GM19452 (cell line): ENCODE measurements around the gene HS1BP3.

ENCODE experiments used
- ATAC-seq: cut with Tn5 transposase; IDR thresholded peaks from one replicate; pipeline ENCODE4 v1.9.1; 2021; ENCODE audit not compliant: unreplicated experiment

Gene HS1BP3

DNA sequence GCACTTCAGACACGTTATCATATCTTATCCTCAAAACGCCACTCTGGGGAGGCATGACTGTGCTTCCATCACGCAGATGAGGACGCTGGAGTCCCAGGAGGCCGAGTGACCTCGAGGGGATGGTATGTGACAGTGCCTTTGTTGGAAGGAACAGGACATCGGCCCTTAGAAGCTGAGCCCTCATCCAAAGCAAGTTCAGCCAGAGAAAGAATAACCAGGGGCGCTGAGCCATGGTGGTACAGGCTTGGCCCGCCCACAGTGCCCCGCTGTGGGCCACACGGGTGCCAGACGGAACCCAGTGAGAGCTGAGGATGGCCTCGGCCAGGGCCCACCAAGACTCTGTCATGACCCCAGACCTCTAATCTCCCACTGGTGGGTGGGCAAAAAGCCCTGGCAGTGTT, 31.3 kb downstream of the HS1BP3 start:
- no peak for ATAC-seq

DNA sequence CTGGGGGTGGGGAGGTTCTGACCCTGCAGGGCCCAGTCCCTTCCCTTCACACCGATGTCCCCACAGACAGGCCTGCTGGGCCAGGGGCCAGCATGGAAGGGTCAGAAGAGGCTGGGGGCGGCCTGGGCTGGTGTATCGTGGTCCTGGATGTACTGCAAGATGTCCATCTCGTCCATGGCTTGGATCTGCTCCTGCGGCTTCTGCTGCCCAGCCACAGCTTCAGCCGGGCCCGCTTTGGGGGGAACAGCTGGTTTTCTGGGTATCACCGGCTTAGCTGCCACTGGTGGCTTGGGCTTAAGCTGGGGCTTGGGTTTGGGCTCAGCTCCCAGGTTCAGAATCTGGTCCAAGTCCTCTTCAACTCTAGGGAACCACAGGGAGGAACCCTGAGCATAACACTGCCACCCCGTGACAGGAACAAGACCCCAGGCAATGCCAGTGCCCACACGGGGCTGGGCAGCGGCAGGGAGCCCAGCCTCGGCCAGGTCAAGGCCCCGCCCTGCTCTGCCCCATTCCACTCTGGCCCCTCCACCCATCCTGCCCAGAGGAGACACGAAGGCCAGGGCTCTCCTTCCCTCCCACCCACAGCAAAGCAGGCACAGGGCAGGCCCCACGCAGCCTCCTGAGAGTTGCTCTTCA, 31.9 kb downstream of the HS1BP3 start:
- no peak for ATAC-seq

DNA sequence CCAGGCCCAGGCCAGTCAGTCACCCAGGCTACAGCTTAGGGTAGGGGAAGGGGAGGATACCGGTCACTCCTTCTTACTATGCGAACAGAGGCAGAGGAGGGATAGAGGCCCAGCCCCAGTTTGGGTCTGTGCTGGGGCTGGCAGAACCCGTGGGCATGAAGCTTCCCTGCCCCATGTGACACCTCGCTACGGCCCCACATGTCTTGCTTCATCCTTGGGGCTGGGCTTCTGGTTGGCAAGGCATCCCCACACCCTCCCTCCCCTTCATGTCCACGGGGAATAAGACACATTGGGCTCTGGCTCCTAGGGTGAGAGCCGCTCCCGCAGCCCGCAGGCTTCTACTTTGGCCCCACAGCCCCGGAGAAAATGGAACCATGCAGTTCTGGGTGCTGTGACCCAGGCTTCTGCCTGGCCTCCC, 32.4 kb downstream of the HS1BP3 start:
- no peak for ATAC-seq

DNA sequence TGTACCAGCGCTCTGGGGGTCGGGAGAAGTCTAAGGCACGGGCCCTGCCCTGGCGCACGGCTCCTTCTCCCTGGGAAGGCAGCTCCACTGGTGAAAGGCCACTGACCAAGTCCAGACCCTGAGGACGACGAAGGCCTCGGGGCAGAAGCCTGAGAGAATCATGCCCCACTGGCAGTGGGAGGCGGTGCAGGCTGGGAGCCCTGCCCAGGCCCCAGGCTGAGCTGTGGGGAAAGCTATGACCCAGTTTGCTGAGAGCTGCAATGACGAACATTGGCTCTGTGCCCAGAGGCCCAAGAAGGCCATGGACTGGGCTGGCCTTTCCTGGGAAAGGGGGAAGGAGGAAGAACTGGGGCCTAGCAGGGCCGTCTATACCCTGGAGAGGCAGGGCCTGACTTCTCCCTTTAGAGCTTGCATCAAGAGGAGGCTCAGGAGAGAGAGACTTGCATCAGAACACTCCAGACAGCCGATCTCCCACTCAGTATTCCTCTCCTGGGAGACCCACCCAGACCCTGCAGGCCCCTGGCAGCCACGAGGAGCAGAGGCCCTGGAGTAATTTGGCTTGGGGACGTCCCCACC, 32.9 kb downstream of the HS1BP3 start:
- no peak for ATAC-seq

DNA sequence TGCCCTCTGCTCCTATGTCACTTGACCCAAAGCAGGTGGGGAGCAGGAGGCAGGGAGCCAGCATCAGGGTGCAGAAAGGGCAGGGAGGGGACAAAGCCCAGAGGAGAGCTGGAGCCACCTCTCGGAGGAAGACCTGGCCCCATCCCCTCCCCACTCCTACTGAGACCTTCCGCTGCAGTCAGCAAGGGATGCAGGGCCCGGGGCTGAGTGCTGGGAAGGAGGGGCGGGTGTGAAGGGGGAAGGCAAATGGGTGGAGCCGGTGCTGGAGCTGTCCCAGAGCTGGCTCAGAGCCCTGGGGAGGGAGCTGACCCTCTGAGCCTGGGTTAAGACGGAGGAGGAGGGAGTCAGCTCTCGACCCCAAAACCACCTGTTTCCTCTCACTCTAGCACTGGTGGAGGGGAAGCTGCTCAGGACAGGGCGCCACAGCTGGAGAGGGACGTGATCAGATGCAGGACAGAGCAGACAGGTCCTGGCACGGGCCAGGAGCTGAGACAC, 33.8 kb downstream of the HS1BP3 start:
- ATAC-seq: no peak

DNA sequence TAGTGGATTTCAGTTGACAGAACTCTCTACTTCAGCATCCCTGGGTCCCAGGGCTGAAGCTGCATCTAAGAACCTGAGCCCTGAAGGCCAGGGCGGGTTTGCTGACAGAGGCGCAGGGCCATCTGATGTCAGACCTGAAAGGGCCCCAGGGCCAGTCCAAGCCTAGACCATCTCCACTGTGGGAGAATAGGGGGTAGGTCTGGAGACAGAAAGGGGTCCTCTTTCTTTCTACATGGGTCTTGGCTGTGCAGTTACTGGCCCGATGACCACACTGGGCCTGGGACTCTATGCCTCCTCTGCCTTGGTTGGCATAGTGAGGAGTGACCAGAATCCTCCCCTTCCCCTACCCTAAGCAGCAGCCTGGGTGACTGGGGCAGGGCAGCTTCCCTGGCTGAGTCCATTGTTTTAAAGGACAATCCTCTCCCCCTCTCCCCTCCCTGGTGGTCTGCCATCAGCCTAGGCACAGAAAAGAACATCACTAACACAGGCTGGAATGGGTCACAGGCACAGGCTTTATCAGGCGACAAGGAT, 34.5 kb downstream of the HS1BP3 start:
- ATAC-seq: no peak

DNA sequence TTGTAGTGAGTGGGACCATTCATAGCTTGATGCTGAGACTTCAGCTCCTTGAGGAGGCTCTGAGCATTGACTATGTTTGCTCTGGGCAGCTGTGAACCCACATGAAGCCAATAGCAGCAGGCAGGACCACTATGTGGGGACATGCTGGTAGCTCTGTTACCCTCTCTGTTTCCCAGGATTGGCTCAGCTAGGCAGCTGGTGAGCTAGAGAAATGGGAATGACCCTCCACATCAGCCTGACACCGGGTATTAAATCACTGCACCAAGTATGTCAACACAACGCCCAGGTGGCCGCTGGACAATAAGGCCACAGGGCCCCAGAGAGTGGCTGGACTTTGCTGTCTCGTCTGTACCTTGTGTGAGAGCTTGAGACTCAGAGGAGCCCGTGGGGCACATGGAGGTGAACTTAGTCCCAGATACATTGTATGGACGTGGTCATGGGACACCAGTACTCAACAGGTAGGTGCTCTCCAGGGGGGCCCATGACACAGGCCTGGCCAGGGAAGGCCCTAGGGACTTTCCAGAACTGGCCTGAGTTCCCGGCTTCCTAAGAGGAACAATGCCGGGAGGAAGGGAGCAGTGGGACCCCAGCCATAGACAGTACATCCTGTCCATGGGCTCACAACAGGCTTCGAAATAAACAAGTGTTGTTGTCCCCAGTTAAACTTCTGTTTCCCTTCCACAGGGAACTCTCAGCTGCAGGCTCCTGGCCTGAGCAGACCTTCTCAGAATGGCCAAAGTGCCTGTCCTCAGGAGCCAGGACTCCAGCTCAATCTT, 35.2 kb downstream of the HS1BP3 start:
- ATAC-seq: no peak

GRCh38 chr2:20615068-20615465, 35.8 kb downstream of the HS1BP3 start:
- ATAC-seq: no peak

DNA sequence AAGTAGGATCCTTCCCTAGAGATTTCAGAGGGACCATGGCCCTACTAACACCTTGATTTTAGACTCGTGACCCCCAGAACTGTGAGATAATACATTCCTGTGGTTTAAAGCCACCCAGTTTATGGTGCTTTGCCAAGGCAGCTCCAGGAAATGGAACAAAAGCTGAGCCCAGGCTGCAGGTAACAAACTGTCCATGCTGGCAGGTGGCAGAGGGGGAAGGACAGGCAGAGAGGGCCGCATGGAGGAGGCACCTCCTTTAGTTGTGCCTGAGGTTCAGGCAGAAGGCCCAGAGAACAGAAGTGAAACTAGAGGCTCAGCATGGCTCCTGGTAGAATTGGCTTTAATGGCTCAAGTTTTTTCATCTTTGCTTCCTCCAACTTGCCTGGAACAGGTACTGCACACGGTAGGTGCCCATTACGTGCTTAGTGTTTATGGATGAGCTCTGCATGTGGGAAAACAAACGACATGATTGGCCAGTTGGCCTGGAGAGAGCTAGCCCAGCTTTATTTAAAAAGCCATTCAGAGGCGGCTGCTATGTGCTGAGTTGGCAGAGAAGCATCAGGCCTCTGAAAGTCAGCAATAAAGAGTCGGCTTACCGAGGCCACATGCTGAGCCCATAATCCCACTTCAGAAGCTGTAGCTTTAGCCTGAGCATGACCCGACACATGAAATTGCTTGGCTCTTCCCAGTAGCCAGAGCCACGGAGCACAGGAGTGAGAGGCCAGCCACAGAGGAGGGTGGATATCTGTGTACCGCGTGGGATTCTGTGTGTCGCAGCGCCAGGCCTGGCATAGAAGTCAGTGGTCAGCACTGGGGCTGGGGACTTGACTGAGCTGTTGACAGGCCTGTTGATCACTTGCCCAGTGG, 36.5 kb downstream of the HS1BP3 start:
- no peak for ATAC-seq

GRCh38 chr2:20612925-20613916, 37.7 kb downstream of the HS1BP3 start:
- ATAC-seq: no peak

GRCh38 chr2:20611844-20612356, 39.0 kb downstream of the HS1BP3 start:
- ATAC-seq: no peak

- ATAC-seq: no peak
Measured at GRCh38 chr2:20611077-20611843, 39.6 kb downstream of the HS1BP3 start.

DNA sequence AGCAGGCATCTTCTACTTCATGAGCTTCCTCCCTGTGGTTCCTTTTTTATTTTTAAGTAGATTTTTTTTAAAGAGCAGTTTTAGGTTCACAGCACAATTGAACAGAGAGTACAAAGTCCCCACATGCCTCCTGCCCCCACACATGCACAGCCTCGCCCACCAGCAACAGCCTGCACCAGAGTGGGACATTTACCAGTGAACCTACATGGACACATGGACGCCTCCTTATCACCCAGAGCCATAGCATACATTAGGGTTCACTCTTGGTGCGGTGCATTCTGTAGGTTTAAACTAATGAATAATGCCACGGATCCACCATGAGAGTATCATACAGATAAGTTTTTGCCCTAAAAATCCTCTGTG, 40.9 kb downstream of the HS1BP3 start:
- no peak for ATAC-seq

GRCh38 chr2:20609349-20609994, 41.4 kb downstream of the HS1BP3 start:
- no peak for ATAC-seq

DNA sequence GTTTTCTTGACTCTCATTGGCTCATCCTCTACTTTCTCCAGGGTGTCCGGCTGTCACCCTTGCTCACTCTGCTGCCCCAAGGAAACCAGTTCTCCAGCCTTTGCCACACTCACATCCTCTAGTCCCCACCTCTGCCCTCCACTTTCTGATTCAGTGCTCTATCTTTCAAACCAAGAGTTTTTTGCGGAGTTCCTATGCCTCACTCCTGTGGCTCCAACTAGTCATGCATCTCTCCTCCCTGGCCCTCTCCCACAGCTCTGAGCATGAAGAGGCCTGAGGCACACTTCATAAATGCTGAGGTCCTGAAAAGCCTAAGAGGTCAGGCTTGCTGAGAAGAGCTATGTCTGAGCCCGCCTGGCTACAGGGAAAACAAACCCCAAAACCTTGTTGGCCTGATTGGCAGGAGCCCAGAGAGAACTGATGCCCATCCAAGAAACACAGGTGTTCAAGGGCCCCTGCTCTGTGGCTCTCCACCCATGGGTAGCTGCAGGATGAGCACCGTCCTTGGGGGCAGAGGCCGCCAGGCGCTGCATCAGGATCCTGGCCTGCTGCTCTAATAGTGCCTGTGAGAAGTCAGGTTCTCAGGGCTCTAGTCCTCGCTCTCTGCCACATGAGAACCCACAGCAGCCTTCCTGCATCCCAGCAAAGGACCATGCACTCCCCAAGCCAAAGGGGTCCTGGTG, 42.1 kb downstream of the HS1BP3 start:
- no peak for ATAC-seq

DNA sequence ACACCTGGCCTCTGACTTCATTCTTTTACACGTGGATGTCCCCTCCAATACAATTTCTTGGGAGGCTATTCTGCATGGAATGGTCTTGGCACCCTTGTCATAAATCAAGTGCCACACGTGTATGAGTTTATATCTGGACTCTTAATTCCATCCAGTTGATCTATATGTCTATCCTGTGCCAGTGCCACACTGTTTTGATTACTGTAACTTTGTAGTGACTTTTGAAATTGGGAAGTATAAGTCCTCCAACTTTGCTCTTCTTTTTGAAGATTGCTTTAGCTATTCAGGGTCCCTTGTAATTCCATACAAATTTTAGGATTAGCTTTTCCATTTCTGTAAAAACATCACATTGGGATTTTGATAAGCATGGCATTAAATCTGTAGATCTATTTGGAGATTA, 43.5 kb downstream of the HS1BP3 start:
- no peak for ATAC-seq

DNA sequence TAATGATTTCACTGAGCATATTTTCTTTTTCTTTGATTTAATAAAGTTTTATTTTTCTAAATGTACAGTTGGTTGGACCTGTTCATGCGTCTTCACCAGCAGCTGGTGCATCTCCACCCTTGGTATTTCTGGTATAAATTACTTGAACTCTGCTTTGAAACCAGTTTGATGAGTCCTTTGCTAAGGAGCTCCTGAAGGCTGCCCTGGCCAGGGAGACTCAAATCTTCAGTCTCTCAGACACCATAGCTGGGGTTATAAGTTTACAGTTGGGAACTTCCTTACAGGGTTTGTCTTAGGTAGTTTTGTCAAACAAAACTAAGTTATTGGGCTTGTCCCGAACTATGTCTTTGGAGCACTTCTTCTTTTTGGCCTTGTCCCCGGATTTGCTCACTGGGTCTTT, 44.7 kb downstream of the HS1BP3 start:
- ATAC-seq: no peak

- ATAC-seq: no peak
Measured at GRCh38 chr2:20604951-20605381, 45.9 kb downstream of the HS1BP3 start.
